CD4-positive, alpha-beta T cell treated with Interferon alpha-2 for 1 hour (primary cell): ENCODE measurements around the gene UBE2J2.
"Not testable (repeated sequence)": the region's sequence is repeated elsewhere in the genome, so short reads cannot be mapped to it uniquely, and the experiment has no call there.

Experiments used
- DNase-seq, 2 donors: peaks; one replicate each; pipeline ENCODE4 v3.0.0-alpha.2; 2020 to 2022

UBE2J2 gene

GRCh38 chr1:1253972-1254666 lies 19.5 kb downstream of the UBE2J2 start:
- DNase-seq: no peak

GRCh38 chr1:1253314-1253713 lies 20.3 kb downstream of the UBE2J2 start:
- no peak for DNase-seq

GRCh38 chr1:1250786-1251284 lies 22.8 kb downstream of the UBE2J2 start:
- DNase-seq: peak in 1 of 2 donors; percentile 70

GRCh38 chr1:1248009-1248913 lies 25.4 kb downstream of the UBE2J2 start:
- not testable (repeated sequence) for DNase-seq

GRCh38 chr1:1247341-1247913 lies 26.2 kb downstream of the UBE2J2 start:
- no peak for DNase-seq

- no peak for DNase-seq
Measured at GRCh38 chr1:1246577-1247340, 26.9 kb downstream of the UBE2J2 start, which contains the start of gene C1QTNF12. Gene C1QTNF12 (minus strand): TSS chr1:1246722. CDS start chr1:1246690, 32 bp downstream.

- no peak for DNase-seq
Measured at GRCh38 chr1:1245817-1246576, 27.7 kb downstream of the UBE2J2 start.

- DNase-seq: no peak
Measured at GRCh38 chr1:1245178-1245816, 28.4 kb downstream of the UBE2J2 start.

- DNase-seq: no peak
Measured at GRCh38 chr1:1244192-1244811, 29.4 kb downstream of the UBE2J2 start.

GRCh38 chr1:1243807-1244191 lies 29.9 kb downstream of the UBE2J2 start:
- DNase-seq: no peak

GRCh38 chr1:1243266-1243660 lies 30.4 kb downstream of the UBE2J2 start:
- DNase-seq: no peak

- DNase-seq: no peak
Measured at GRCh38 chr1:1242461-1243265, 31.0 kb downstream of the UBE2J2 start.

GRCh38 chr1:1241588-1242219 lies 31.9 kb downstream of the UBE2J2 start:
- DNase-seq: no peak

- no peak for DNase-seq
Measured at GRCh38 chr1:1240822-1241587, 32.6 kb downstream of the UBE2J2 start.

- DNase-seq: no peak
Measured at GRCh38 chr1:1240348-1240732, 33.3 kb downstream of the UBE2J2 start.

- DNase-seq: no peak
Measured at GRCh38 chr1:1239614-1240347, 33.9 kb downstream of the UBE2J2 start.

GRCh38 chr1:1239227-1239613 lies 34.4 kb downstream of the UBE2J2 start:
- no peak for DNase-seq

GRCh38 chr1:1238702-1239178 lies 34.9 kb downstream of the UBE2J2 start:
- no peak for DNase-seq
